Astrocyte (in vitro differentiated cells and primary cell): ENCODE data around the gene BDP1. TPM values are rescaled to one million over a fixed set of nuclear protein-coding genes. Genes with fewer than 3 reads are reported as not detected.
"Not testable (repeated sequence)": the region's sequence is repeated elsewhere in the genome, so short reads cannot be mapped to it uniquely, and the experiment has no call there.

Source experiments
- DNase-seq: peaks from one replicate; pipeline ENCODE4 v3.0.0-alpha.2; 2010; ENCODE audit warnings: low read depth
- FAIRE-seq: peaks from 2 replicates; lab custom pipeline; 2011; peaks lifted over from hg19 to GRCh38; lab: Jason Lieb, UNC
- H2AFZ ChIP-seq: 2 replicates; pipeline ENCODE4 v1.6.0; 2012; ENCODE audit warnings: low read depth, low read length, inconsistent platforms
- H3K27ac ChIP-seq: 2 replicates; pipeline ENCODE4 v1.5.1; 2011; ENCODE audit warnings: low read depth, low read length, inconsistent platforms
- H3K27me3 ChIP-seq: 2 replicates; pipeline ENCODE4 v1.6.0; 2011; ENCODE audit warnings: low read length, inconsistent platforms; ENCODE audit not compliant: insufficient read depth
- H3K36me3 ChIP-seq: 2 replicates; pipeline ENCODE4 v1.5.1; 2011; ENCODE audit warnings: low read length, inconsistent platforms; ENCODE audit not compliant: insufficient read depth
- H3K4me1 ChIP-seq: 2 replicates; pipeline ENCODE4 v1.5.1; 2011; ENCODE audit warnings: low read length, inconsistent platforms; ENCODE audit not compliant: insufficient read depth
- H3K4me2 ChIP-seq: 2 replicates; pipeline ENCODE4 v1.6.0; 2012; ENCODE audit warnings: low read length, inconsistent platforms
- H3K4me3 ChIP-seq: 2 replicates; pipeline ENCODE4 v1.5.1; 2011; ENCODE audit warnings: low read depth, mild to moderate bottlenecking, low read length, inconsistent platforms; ENCODE audit not compliant: insufficient read depth
- H3K79me2 ChIP-seq: 2 replicates; pipeline ENCODE4 v1.6.0; 2012; ENCODE audit warnings: mild to moderate bottlenecking, low read length, inconsistent platforms; ENCODE audit not compliant: insufficient read depth
- H3K9ac ChIP-seq: 2 replicates; pipeline ENCODE4 v1.6.0; 2012; ENCODE audit warnings: mild to moderate bottlenecking, low read length, inconsistent platforms
- H3K9me3 ChIP-seq: 2 replicates; pipeline ENCODE4 v1.5.1; 2012; ENCODE audit warnings: low read depth, mild to moderate bottlenecking, low read length, inconsistent platforms; ENCODE audit not compliant: insufficient read depth
- H4K20me1 ChIP-seq: 2 replicates; pipeline ENCODE4 v1.6.0; 2012; ENCODE audit warnings: low read length, inconsistent platforms; ENCODE audit not compliant: insufficient read depth
- H3K27ac Mint-ChIP-seq: one replicate; pipeline ENCODE4 v1.8.0; 2021; ENCODE audit warnings: mild to moderate bottlenecking, mixed read lengths; ENCODE audit not compliant: unreplicated experiment
- H3K27me3 Mint-ChIP-seq: one replicate; pipeline ENCODE4 v1.8.0; 2021; ENCODE audit warnings: low read depth, mixed read lengths; ENCODE audit not compliant: unreplicated experiment
- H3K36me3 Mint-ChIP-seq: one replicate; pipeline ENCODE4 v1.8.0; 2021; ENCODE audit warnings: low read depth, mixed read lengths; ENCODE audit not compliant: unreplicated experiment
- H3K4me1 Mint-ChIP-seq: one replicate; pipeline ENCODE4 v1.8.0; 2021; ENCODE audit warnings: low read depth, mixed read lengths; ENCODE audit not compliant: unreplicated experiment
- H3K4me3 Mint-ChIP-seq: one replicate; pipeline ENCODE4 v1.8.0; 2021; ENCODE audit warnings: mild to moderate bottlenecking, moderate library complexity, mixed read lengths; ENCODE audit not compliant: unreplicated experiment
- H3K9me3 Mint-ChIP-seq: one replicate; pipeline ENCODE4 v1.8.0; 2021; ENCODE audit warnings: mild to moderate bottlenecking, mixed read lengths; ENCODE audit not compliant: unreplicated experiment
- EZH2 ChIP-seq: IDR thresholded peaks from 2 replicates; pipeline ENCODE4 v1.6.1; 2012; ENCODE audit warnings: mild to moderate bottlenecking, low read length, inconsistent platforms; ENCODE audit not compliant: insufficient read depth
- total RNA-seq: library from RNA; stranded (reverse); gene quantifications from 2 replicates; pipeline ENCODE4 v1.2.1, GENCODE V29; 2021
- TF ChIP-seq, protein P1 (sequence below): IDR thresholded peaks from 2 replicates; pipeline ENCODE4 v1.5.1; 2011; ENCODE audit warnings: low read depth, mild to moderate bottlenecking, inconsistent platforms, low read length, moderate library complexity; ENCODE audit not compliant: insufficient read depth

The BDP1 gene
- total RNA-seq, 1 donor from 2014 or later, result 31.8 TPM

GRCh38 chr5:71482132-71482531 lies 26.7 kb downstream of the BDP1 start:
- Histone ChIP-seq H3K27me3 (no peaks in the 10 kb centered on the region), H3K9ac (no peak overlapping the region), H2AFZ (no peak overlapping the region), H3K9me3 (no peaks in the 10 kb centered on the region), H4K20me1 (peaks cover 6% of the 10 kb centered on the region), H3K36me3 (peaks cover 25% of the 10 kb centered on the region), H3K4me1 (peaks cover 24% of the 10 kb centered on the region), H3K27ac (peak overlapping the region; percentile 89), H3K4me2 (peak overlapping the region; percentile 52), H3K4me3 (no peak overlapping the region), H3K79me2 (peaks cover 10% of the 10 kb centered on the region)
- no peak overlapping the region for H3K4me3 Mint-ChIP-seq
- peaks cover 27% of the 10 kb centered on the region for H3K4me1 Mint-ChIP-seq
- no peaks in the 10 kb centered on the region for H3K27me3 Mint-ChIP-seq
- H3K27ac Mint-ChIP-seq, result no peak overlapping the region
- peak; percentile 43 for FAIRE-seq
- no peaks in the 10 kb centered on the region for H3K9me3 Mint-ChIP-seq
- H3K36me3 Mint-ChIP-seq, result peaks cover 11% of the 10 kb centered on the region
- TF ChIP-seq, protein P1, sequence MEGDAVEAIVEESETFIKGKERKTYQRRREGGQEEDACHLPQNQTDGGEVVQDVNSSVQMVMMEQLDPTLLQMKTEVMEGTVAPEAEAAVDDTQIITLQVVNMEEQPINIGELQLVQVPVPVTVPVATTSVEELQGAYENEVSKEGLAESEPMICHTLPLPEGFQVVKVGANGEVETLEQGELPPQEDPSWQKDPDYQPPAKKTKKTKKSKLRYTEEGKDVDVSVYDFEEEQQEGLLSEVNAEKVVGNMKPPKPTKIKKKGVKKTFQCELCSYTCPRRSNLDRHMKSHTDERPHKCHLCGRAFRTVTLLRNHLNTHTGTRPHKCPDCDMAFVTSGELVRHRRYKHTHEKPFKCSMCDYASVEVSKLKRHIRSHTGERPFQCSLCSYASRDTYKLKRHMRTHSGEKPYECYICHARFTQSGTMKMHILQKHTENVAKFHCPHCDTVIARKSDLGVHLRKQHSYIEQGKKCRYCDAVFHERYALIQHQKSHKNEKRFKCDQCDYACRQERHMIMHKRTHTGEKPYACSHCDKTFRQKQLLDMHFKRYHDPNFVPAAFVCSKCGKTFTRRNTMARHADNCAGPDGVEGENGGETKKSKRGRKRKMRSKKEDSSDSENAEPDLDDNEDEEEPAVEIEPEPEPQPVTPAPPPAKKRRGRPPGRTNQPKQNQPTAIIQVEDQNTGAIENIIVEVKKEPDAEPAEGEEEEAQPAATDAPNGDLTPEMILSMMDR, result no peak
- no peak for TF ChIP-seq EZH2
- DNase-seq, result peak; percentile 41

GRCh38 chr5:71483355-71483754 lies 27.9 kb downstream of the BDP1 start:
- peaks cover 15% of the 10 kb centered on the region for H3K36me3 Mint-ChIP-seq
- Histone ChIP-seq H3K4me2 (peak overlapping the region; percentile 71), H3K4me1 (peaks cover 24% of the 10 kb centered on the region), H3K9ac (peak overlapping the region; percentile 59), H3K36me3 (peaks cover 23% of the 10 kb centered on the region), H3K79me2 (peaks cover 10% of the 10 kb centered on the region), H3K27me3 (no peaks in the 10 kb centered on the region), H4K20me1 (peaks cover 6% of the 10 kb centered on the region), H3K9me3 (no peaks in the 10 kb centered on the region), H3K4me3 (peak overlapping the region; percentile 13), H3K27ac (peak overlapping the region; percentile 89), H2AFZ (no peak overlapping the region)
- no peaks in the 10 kb centered on the region for H3K9me3 Mint-ChIP-seq
- peak overlapping the region; percentile 91 for H3K27ac Mint-ChIP-seq
- peak overlapping the region; percentile 4 for H3K4me3 Mint-ChIP-seq
- peaks cover 27% of the 10 kb centered on the region for H3K4me1 Mint-ChIP-seq
- peak; percentile 89 for DNase-seq
- TF ChIP-seq, protein P1, result no peak
- no peak for TF ChIP-seq EZH2
- H3K27me3 Mint-ChIP-seq, result no peaks in the 10 kb centered on the region
- FAIRE-seq, result peak; percentile 58

DNA sequence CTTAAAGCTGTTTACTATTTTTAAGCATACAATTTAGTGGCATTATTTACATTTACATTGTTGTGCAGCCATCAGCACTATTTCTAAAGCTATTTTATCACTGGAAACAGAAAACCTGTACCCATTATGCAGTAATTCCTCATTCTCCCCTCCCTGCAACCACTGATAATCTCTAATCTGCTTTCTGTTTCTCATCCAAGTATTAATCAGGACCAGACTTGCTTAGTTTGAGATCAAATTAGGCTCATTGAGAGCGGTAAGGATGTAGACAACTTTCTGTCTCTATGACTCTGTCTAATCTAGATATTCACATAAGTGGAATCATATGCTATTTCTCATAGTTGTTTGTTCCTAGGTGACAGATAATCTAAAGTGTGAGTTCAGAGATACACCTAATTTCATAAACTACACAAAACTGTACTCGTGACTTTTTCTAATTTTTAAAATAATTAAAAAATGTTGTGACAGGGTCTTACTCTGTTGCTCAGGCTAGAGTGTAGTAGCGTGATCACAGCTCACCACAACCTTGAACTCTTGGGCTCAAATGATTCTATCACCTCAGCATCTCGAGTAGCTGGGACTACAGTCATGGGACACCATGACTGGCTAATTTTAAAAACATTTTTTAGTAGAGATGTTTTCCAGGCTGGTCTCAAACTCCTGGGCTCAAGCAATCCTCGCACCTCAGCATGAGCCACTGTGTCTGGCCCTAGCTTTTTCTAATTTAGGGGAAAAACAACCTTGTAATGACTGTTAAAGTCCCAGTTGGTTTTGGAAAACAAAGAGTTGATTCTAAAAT lies 37.6 kb downstream of the BDP1 start:
- H3K9me3 ChIP-seq, result no peaks in the 10 kb centered on the region
- Mint-ChIP-seq H3K4me3 (no peak overlapping the region), H3K4me1 (no peaks in the 10 kb centered on the region), H3K27ac (no peak overlapping the region), H3K27me3 (no peaks in the 10 kb centered on the region), H3K9me3 (no peaks in the 10 kb centered on the region), H3K36me3 (peaks cover 10% of the 10 kb centered on the region)
- H3K9ac ChIP-seq, result no peak overlapping the region
- no peak overlapping the region for H3K4me2 ChIP-seq
- TF ChIP-seq, protein P1, result no peak
- no peak for TF ChIP-seq EZH2
- H3K4me3 ChIP-seq, result no peak overlapping the region
- no peaks in the 10 kb centered on the region for H3K4me1 ChIP-seq
- no peaks in the 10 kb centered on the region for H3K27me3 ChIP-seq
- DNase-seq (no peak), FAIRE-seq (no peak)
- H4K20me1 ChIP-seq, result peaks cover 3% of the 10 kb centered on the region
- H2AFZ ChIP-seq, result no peak overlapping the region
- peaks cover 8% of the 10 kb centered on the region for H3K79me2 ChIP-seq
- H3K36me3 ChIP-seq, result peaks cover 43% of the 10 kb centered on the region
- H3K27ac ChIP-seq, result no peak overlapping the region

DNA sequence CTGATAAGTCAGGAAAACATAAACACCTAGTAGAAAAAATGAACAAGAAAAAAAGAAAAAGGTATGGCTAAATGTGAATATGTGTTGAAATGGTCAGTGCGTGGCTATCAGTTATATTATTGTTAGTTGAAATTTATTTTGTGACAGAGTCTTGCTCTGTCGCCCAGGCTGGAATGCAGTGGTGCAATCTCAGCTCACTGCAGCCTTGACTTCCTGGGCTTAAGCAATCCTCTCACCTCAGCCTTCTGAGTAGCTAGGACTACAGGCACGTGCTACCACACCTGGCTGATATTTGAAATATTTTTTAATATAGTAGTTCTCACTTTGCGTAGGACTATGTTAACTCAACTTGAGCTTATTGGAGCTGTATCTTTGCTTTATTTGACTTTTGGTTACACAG lies 38.8 kb downstream of the BDP1 start:
- not testable (repeated sequence) for H2AFZ ChIP-seq, H3K4me3 ChIP-seq, H3K4me1 ChIP-seq, H4K20me1 ChIP-seq, H3K27me3 ChIP-seq, FAIRE-seq, H3K27ac ChIP-seq, H3K4me3 Mint-ChIP-seq, H3K4me1 Mint-ChIP-seq, DNase-seq, H3K9ac ChIP-seq, H3K27me3 Mint-ChIP-seq, H3K9me3 ChIP-seq, H3K9me3 Mint-ChIP-seq, H3K36me3 Mint-ChIP-seq, H3K27ac Mint-ChIP-seq, H3K4me2 ChIP-seq, H3K79me2 ChIP-seq
- peaks cover 42% of the 10 kb centered on the region for H3K36me3 ChIP-seq
